HFFc6 (cell line): ENCODE data around the gene RIIAD1. TPM values are rescaled to one million over a fixed set of nuclear protein-coding genes. Genes with fewer than 3 reads are reported as not detected.

Experiments used
- DNase-seq: peaks from one replicate; pipeline ENCODE4 v3.0.0-alpha.2; 2018
- H3K27ac Mint-ChIP-seq: 2 replicates; pipeline ENCODE4 v1.8.0; 2020; ENCODE audit warnings: mild to moderate bottlenecking, mixed read lengths
- H3K27me3 Mint-ChIP-seq: 2 replicates; pipeline ENCODE4 v1.8.0; 2021; ENCODE audit warnings: mild to moderate bottlenecking, moderate library complexity, mixed read lengths; ENCODE audit not compliant: insufficient read depth
- H3K36me3 Mint-ChIP-seq: 2 replicates; pipeline ENCODE4 v1.8.0; 2021; ENCODE audit warnings: low read depth, mixed read lengths
- H3K4me1 Mint-ChIP-seq: 2 replicates; pipeline ENCODE4 v1.8.0; 2020; ENCODE audit warnings: low read depth, mixed read lengths
- H3K4me3 Mint-ChIP-seq: 2 replicates; pipeline ENCODE4 v1.8.0; 2020; ENCODE audit warnings: mild to moderate bottlenecking, moderate library complexity, mixed read lengths
- H3K9me3 Mint-ChIP-seq: 2 replicates; pipeline ENCODE4 v1.8.0; 2020; ENCODE audit warnings: mild to moderate bottlenecking, mixed read lengths
- CTCF ChIP-seq: fragments of 200-600 bp; sonication (generic); IDR thresholded peaks from 2 replicates; pipeline ENCODE4 v1.5.0; 2021; ENCODE audit warnings: antibody characterized with exemption, mild to moderate bottlenecking
- total RNA-seq, 6 experiments: library from RNA; stranded (reverse); fragmentation: NEBNext Ultra II Directional; extraction: Animal tissue kit (Norgen Biotek cat#: 25700); gene quantifications; 2 replicates in 1 of 6; 3 replicates in 5 of 6; pipeline ENCODE4 v1.2.3, GENCODE V29; 2021

The RIIAD1 gene
- total RNA-seq, 6 experiments from 2014 or later = not detected

- peaks cover 26% of the 10 kb centered on the region for H3K4me1 Mint-ChIP-seq
- peak overlapping the region; percentile 84; the same call in 1 of the 2 replicates for H3K4me3 Mint-ChIP-seq
- DNase-seq = no peak
- H3K27ac Mint-ChIP-seq = no peak overlapping the region
- peaks cover 69% of the 10 kb centered on the region for H3K27me3 Mint-ChIP-seq
- no peaks in the 10 kb centered on the region for H3K36me3 Mint-ChIP-seq
- no peak for TF ChIP-seq CTCF
- H3K9me3 Mint-ChIP-seq = no peaks in the 10 kb centered on the region
These were observed 1.2 kb upstream of the RIIAD1 start for GRCh38 chr1:151720125-151720524.

GRCh38 chr1:151720554-151720953 is 768 bp upstream of the RIIAD1 start:
- Mint-ChIP-seq H3K36me3 (no peaks in the 10 kb centered on the region), H3K27me3 (peaks cover 69% of the 10 kb centered on the region), H3K4me1 (peaks cover 26% of the 10 kb centered on the region), H3K27ac (no peak overlapping the region), H3K9me3 (no peaks in the 10 kb centered on the region), H3K4me3 (peak overlapping the region; percentile 84)
- TF ChIP-seq CTCF = no peak
- no peak for DNase-seq

- no peaks in the 10 kb centered on the region for H3K9me3 Mint-ChIP-seq
These were observed 627 bp downstream of the RIIAD1 start for GRCh38 chr1:151721788-151722510.

GRCh38 chr1:151723726-151724370 is 2.5 kb downstream of the RIIAD1 start:
- no peak for TF ChIP-seq CTCF
- Mint-ChIP-seq H3K27ac (no peak overlapping the region), H3K9me3 (no peaks in the 10 kb centered on the region), H3K36me3 (no peaks in the 10 kb centered on the region), H3K27me3 (peaks cover 61% of the 10 kb centered on the region), H3K4me1 (peaks cover 31% of the 10 kb centered on the region), H3K4me3 (no peak overlapping the region)
- no peak for DNase-seq

More at GRCh38 chr1:151721788-151722510, 627 bp downstream of the RIIAD1 start:
- peaks cover 24% of the 10 kb centered on the region for H3K4me1 Mint-ChIP-seq
- H3K36me3 Mint-ChIP-seq = no peaks in the 10 kb centered on the region
- TF ChIP-seq CTCF = no peak
- DNase-seq = no peak
- peak overlapping the region; percentile 84 for H3K4me3 Mint-ChIP-seq
- no peak overlapping the region for H3K27ac Mint-ChIP-seq
- peaks cover 72% of the 10 kb centered on the region for H3K27me3 Mint-ChIP-seq

GRCh38 chr1:151728151-151729054 is 7.1 kb downstream of the RIIAD1 start:
- no peak for TF ChIP-seq CTCF
- no peaks in the 10 kb centered on the region for H3K9me3 Mint-ChIP-seq
- peak; percentile 52 for DNase-seq
- peaks cover 12% of the 10 kb centered on the region for H3K4me1 Mint-ChIP-seq
- peak overlapping the region; percentile 75 for H3K4me3 Mint-ChIP-seq
- H3K27me3 Mint-ChIP-seq = peaks cover 41% of the 10 kb centered on the region
- peak overlapping the region; percentile 17; the same call in 1 of the 2 replicates for H3K27ac Mint-ChIP-seq
- H3K36me3 Mint-ChIP-seq = no peaks in the 10 kb centered on the region
